Caco-2 (cell line): Measurements from ENCODE around the gene CACNB2. TPM values are rescaled to one million over a fixed set of nuclear protein-coding genes. Genes with fewer than 3 reads are reported as not detected.

Experiments
- BruUV-seq: library from RNA; stranded (reverse); fragments of 400-500 nt; replicated peaks from 2 replicates; lab custom pipeline; 2021; lab: Mats Ljungman, UMichigan
- CTCF ChIA-PET: fragments of 300-600 bp; sonication (Branson Sonifier 250); formaldehyde crosslinking; loops from one replicate; lab custom pipeline; 2022; ENCODE audit warnings: antibody characterized with exemption; lab: Charles Lee
- POLR2A ChIA-PET: fragments of 300-600 bp; sonication (Branson Sonifier 250); formaldehyde crosslinking; loops from one replicate; lab custom pipeline; 2022; ENCODE audit warnings: antibody characterized with exemption; lab: Charles Lee
- DNase-seq, 2 experiments: peaks; one replicate each; pipeline versions ENCODE4 v3.0.0 to v3.0.0-alpha.2; 2020 to 2022
- H3K27me3 ChIP-seq: replicated peaks from 2 replicates; pipeline ENCODE4 v1.6.0; 2011; ENCODE audit warnings: low read length; ENCODE audit not compliant: control insufficient read depth, insufficient read depth
- H3K36me3 ChIP-seq: 2 replicates; pipeline ENCODE4 v1.5.1; 2011; ENCODE audit warnings: low read length; ENCODE audit not compliant: control insufficient read depth, insufficient read depth
- H3K4me1 ChIP-seq: fragments of 250-450 bp; sonication (Bioruptor Pico); 2 replicates; pipeline ENCODE4 v1.5.1; 2020; ENCODE audit warnings: mild to moderate bottlenecking
- H3K4me3 ChIP-seq: 2 replicates; pipeline ENCODE4 v1.5.1; 2011; ENCODE audit warnings: low read depth, mild to moderate bottlenecking, control low read depth, low read length
- H3K9me3 ChIP-seq: fragments of 250-450 bp; sonication (Bioruptor Pico); 2 replicates; pipeline ENCODE4 v1.5.1; 2020; ENCODE audit warnings: mild to moderate bottlenecking, moderate library complexity
- H3K27ac Mint-ChIP-seq: one replicate; pipeline ENCODE4 v1.8.0; 2022; ENCODE audit warnings: mixed read lengths; ENCODE audit not compliant: unreplicated experiment
- H3K27me3 Mint-ChIP-seq: one replicate; pipeline ENCODE4 v1.8.0; 2022; ENCODE audit warnings: mixed read lengths; ENCODE audit not compliant: insufficient read depth, unreplicated experiment
- H3K36me3 Mint-ChIP-seq: one replicate; pipeline ENCODE4 v1.8.0; 2022; ENCODE audit warnings: mild to moderate bottlenecking, mixed read lengths; ENCODE audit not compliant: insufficient read depth, unreplicated experiment
- H3K4me1 Mint-ChIP-seq: one replicate; pipeline ENCODE4 v1.8.0; 2022; ENCODE audit warnings: low read depth, mixed read lengths; ENCODE audit not compliant: unreplicated experiment
- H3K4me3 Mint-ChIP-seq: one replicate; pipeline ENCODE4 v1.8.0; 2022; ENCODE audit warnings: mild to moderate bottlenecking, moderate library complexity, mixed read lengths; ENCODE audit not compliant: unreplicated experiment
- H3K9me3 Mint-ChIP-seq: one replicate; pipeline ENCODE4 v1.8.0; 2022; ENCODE audit warnings: mixed read lengths; ENCODE audit not compliant: unreplicated experiment
- CTCF ChIP-seq, 2 experiments: fragments of 200-600 bp in 1 of 2; IDR thresholded peaks; 1 replicate in 1 of 2; 2 replicates in 1 of 2; pipeline versions ENCODE4 v1.5.1 to v1.8.0; 2011 to 2022; ENCODE audit warnings: antibody characterized with exemption in 1 of 2, control low read depth in 1 of 2, inconsistent platforms in 1 of 2, low read depth in 1 of 2, low read length in 1 of 2, mild to moderate bottlenecking in 1 of 2, moderate library complexity in 1 of 2; ENCODE audit not compliant: insufficient read depth in 1 of 2, severe bottlenecking in 1 of 2, unreplicated experiment in 1 of 2
- intact Hi-C: fragments of 100-400 bp; cut with micrococcal nuclease; formaldehyde crosslinking; loops from one replicate; pipeline ENCODE4 v1.10.0; 2022; ENCODE audit not compliant: unreplicated experiment
- total RNA-seq: library from RNA; stranded (reverse); gene quantifications from 2 replicates; pipeline ENCODE4 v1.2.3, GENCODE V29; 2022

Gene CACNB2
- total RNA-seq, 1 experiment from 2014 or later, result 0.98 TPM

- no peak overlapping the region for H3K27ac Mint-ChIP-seq
- H3K27me3 ChIP-seq, result no peaks in the 10 kb centered on the region; the same call in none of the 2 replicates
- H3K4me3 Mint-ChIP-seq, result no peak overlapping the region
- no peak for DNase-seq
- intact Hi-C loops, result no loop called here
- H3K4me3 ChIP-seq, result no peak overlapping the region
- peaks cover 17% of the 10 kb centered on the region for H3K27me3 Mint-ChIP-seq
- no peaks in the 10 kb centered on the region for H3K4me1 Mint-ChIP-seq
- H3K9me3 ChIP-seq, result no peaks in the 10 kb centered on the region
- CTCF ChIA-PET, result no interaction called here
- no peaks in the 10 kb centered on the region for H3K4me1 ChIP-seq
- no TSS peak for BruUV-seq
- peaks cover 7% of the 10 kb centered on the region for H3K9me3 Mint-ChIP-seq
- TF ChIP-seq CTCF (IDR thresholded peaks at IDR 0.05; ENCODE audit: insufficient read depth in 1 of 2, low read depth in 1 of 2, low read length in 1 of 2, severe bottlenecking in 1 of 2, unreplicated experiment in 1 of 2), result no peak
- H3K36me3 ChIP-seq, result no peaks in the 10 kb centered on the region
- POLR2A ChIA-PET, result no interaction called here
- no peaks in the 10 kb centered on the region for H3K36me3 Mint-ChIP-seq
Observed at GRCh38 chr10:18359812-18360211, 219.6 kb downstream of the CACNB2 start.

- no peak for DNase-seq
- peaks cover 13% of the 10 kb centered on the region for H3K27me3 Mint-ChIP-seq
- H3K4me3 Mint-ChIP-seq, result no peak overlapping the region
- no peaks in the 10 kb centered on the region for H3K36me3 ChIP-seq
- no peak overlapping the region for H3K27ac Mint-ChIP-seq
- TF ChIP-seq CTCF (IDR thresholded peaks at IDR 0.05; ENCODE audit: insufficient read depth in 1 of 2, low read depth in 1 of 2, low read length in 1 of 2, severe bottlenecking in 1 of 2, unreplicated experiment in 1 of 2), result no peak
- no peaks in the 10 kb centered on the region for H3K36me3 Mint-ChIP-seq
- no peak overlapping the region for H3K4me3 ChIP-seq
- CTCF ChIA-PET, result no interaction called here
- no TSS peak for BruUV-seq
- no peaks in the 10 kb centered on the region for H3K4me1 ChIP-seq
- H3K4me1 Mint-ChIP-seq, result no peaks in the 10 kb centered on the region
- H3K27me3 ChIP-seq, result no peaks in the 10 kb centered on the region; the same call in none of the 2 replicates
- intact Hi-C loops, result no loop called here
- no peaks in the 10 kb centered on the region; the same call in 1 of the 2 replicates for H3K9me3 ChIP-seq
- H3K9me3 Mint-ChIP-seq, result peaks cover 10% of the 10 kb centered on the region
- POLR2A ChIA-PET, result no interaction called here
Observed at GRCh38 chr10:18362892-18363291, 222.7 kb downstream of the CACNB2 start.

- no peaks in the 10 kb centered on the region for H3K36me3 Mint-ChIP-seq
- no TSS peak for BruUV-seq
- intact Hi-C loops, result no loop called here
- H3K27ac Mint-ChIP-seq, result no peak overlapping the region
- H3K4me3 Mint-ChIP-seq, result no peak overlapping the region
- H3K9me3 ChIP-seq, result no peaks in the 10 kb centered on the region; the same call in 1 of the 2 replicates
- H3K4me1 Mint-ChIP-seq, result no peaks in the 10 kb centered on the region
- no peak for TF ChIP-seq CTCF (IDR thresholded peaks at IDR 0.05; ENCODE audit: insufficient read depth in 1 of 2, low read depth in 1 of 2, low read length in 1 of 2, severe bottlenecking in 1 of 2, unreplicated experiment in 1 of 2)
- H3K4me3 ChIP-seq, result no peak overlapping the region
- DNase-seq, result no peak
- H3K4me1 ChIP-seq, result no peaks in the 10 kb centered on the region
- ChIA-PET CTCF (no interaction called here), POLR2A (no interaction called here)
- no peaks in the 10 kb centered on the region for H3K36me3 ChIP-seq
- H3K9me3 Mint-ChIP-seq, result peaks cover 10% of the 10 kb centered on the region
- no peaks in the 10 kb centered on the region; the same call in 1 of the 2 replicates for H3K27me3 ChIP-seq
- H3K27me3 Mint-ChIP-seq, result peaks cover 13% of the 10 kb centered on the region
Observed at GRCh38 chr10:18364987-18365775, 225.0 kb downstream of the CACNB2 start.
